PC-9 (cell line): ENCODE measurements around the gene HEMK1.

Experiments used
- CTCF ChIP-seq: fragments of 200-600 bp; sonication (generic); conservative IDR thresholded peaks from 2 replicates; pipeline ENCODE4 v1.6.1; 2017; ENCODE audit warnings: mixed run types, antibody characterized with exemption, mild to moderate bottlenecking, moderate library complexity
- EZH2 ChIP-seq: fragments of 200-600 bp; sonication (generic); IDR thresholded peaks from 2 replicates; pipeline ENCODE4 v1.8.0; 2017; ENCODE audit warnings: antibody characterized with exemption, low read depth

- TF ChIP-seq CTCF (no peak), EZH2 (no peak)
Observed at GRCh38 chr3:50572801-50573371, 3.6 kb downstream of the HEMK1 start.
